Fibroblast of lung (primary cell): ENCODE results near the gene SRSF11. TPM values are rescaled to one million over a fixed set of nuclear protein-coding genes. Genes with fewer than 3 reads are reported as not detected.
A peak's percentile ranks its signal among the peaks of the same experiment; 100 is the strongest.

ENCODE experiments used
- DNase-seq, 2 donors: peaks; one replicate each; pipeline versions ENCODE4 v3.0.0 to v3.0.0-alpha.2; 2010; ENCODE audit warnings: low read depth in 2 of 2
- H2AFZ ChIP-seq: 2 replicates; pipeline ENCODE4 v1.5.1; 2012; ENCODE audit warnings: low read length, control low read depth, inconsistent platforms
- H3K27ac ChIP-seq: 2 replicates; pipeline ENCODE4 v1.5.1; 2011; ENCODE audit warnings: low read length, control low read depth; ENCODE audit not compliant: insufficient read depth
- H3K27me3 ChIP-seq: 2 replicates; pipeline ENCODE4 v1.5.1; 2011; ENCODE audit warnings: mild to moderate bottlenecking, low read length; ENCODE audit not compliant: control insufficient read depth, insufficient read depth
- H3K36me3 ChIP-seq: 2 replicates; pipeline ENCODE4 v1.5.1; 2011; ENCODE audit warnings: low read length; ENCODE audit not compliant: control insufficient read depth, insufficient read depth
- H3K4me1 ChIP-seq: 2 replicates; pipeline ENCODE4 v1.5.1; 2011; ENCODE audit warnings: low read length; ENCODE audit not compliant: control insufficient read depth, insufficient read depth; ENCODE audit errors: extremely low read depth
- H3K4me2 ChIP-seq: 2 replicates; pipeline ENCODE4 v1.5.1; 2011; ENCODE audit warnings: low read length, control low read depth; ENCODE audit not compliant: insufficient read depth; ENCODE audit errors: extremely low read depth
- H3K4me3 ChIP-seq, 4 experiments: fragments of 200-600 bp in 1 of 4; sonication (generic) in 1 of 4; replicated peaks in 1 of 4; 2 replicates each; pipeline ENCODE4 v1.5.1; 2011 to 2016; ENCODE audit warnings: low read length in 4 of 4, low read depth in 3 of 4, mild to moderate bottlenecking in 3 of 4, control low read depth in 2 of 4, inconsistent platforms in 1 of 4, mixed read lengths in 1 of 4; ENCODE audit not compliant: insufficient read depth in 1 of 4; ENCODE audit errors: control extremely low read depth in 1 of 4
- H3K79me2 ChIP-seq: 2 replicates; pipeline ENCODE4 v1.5.1; 2012; ENCODE audit warnings: mild to moderate bottlenecking, low read length, inconsistent platforms; ENCODE audit not compliant: control insufficient read depth, insufficient read depth
- H3K9ac ChIP-seq: 2 replicates; pipeline ENCODE4 v1.5.1; 2011; ENCODE audit warnings: mild to moderate bottlenecking, low read length, control low read depth; ENCODE audit not compliant: insufficient read depth
- H3K9me3 ChIP-seq: 2 replicates; pipeline ENCODE4 v1.5.1; 2012; ENCODE audit warnings: low read depth, low read length; ENCODE audit not compliant: control insufficient read depth, insufficient read depth
- H4K20me1 ChIP-seq: 2 replicates; pipeline ENCODE4 v1.5.1; 2011; ENCODE audit warnings: low read length; ENCODE audit not compliant: control insufficient read depth, insufficient read depth; ENCODE audit errors: extremely low read depth
- CTCF ChIP-seq, 2 donors: IDR thresholded peaks in 1 of 2; conservative IDR thresholded peaks in 1 of 2; 1 replicate in 1 of 2; 2 replicates in 1 of 2; pipeline ENCODE4 v1.5.1; 2011 to 2012; ENCODE audit warnings: low read length in 2 of 2, control low read depth in 1 of 2, inconsistent platforms in 1 of 2, low read depth in 1 of 2, mild to moderate bottlenecking in 1 of 2
- EZH2 ChIP-seq: IDR thresholded peaks from 2 replicates; pipeline ENCODE4 v1.5.1; 2012; ENCODE audit warnings: low read length, control low read depth, mild to moderate bottlenecking; ENCODE audit errors: missing control alignments
- polyA plus RNA-seq, 2 donors: library from polyadenylated mRNA; depleted of rRNA in 1 of 2; stranded (reverse) in 1 of 2; unstranded in 1 of 2; fragments of >200 nt; gene quantifications; 2 replicates each; pipeline ENCODE4 v1.2.1, GENCODE V29; 2011 to 2012; ENCODE audit warnings: missing spikeins in 1 of 2
- total RNA-seq: library from RNA; depleted of rRNA; stranded (reverse); fragments of >200 nt; gene quantifications from 2 replicates; pipeline ENCODE4 v1.2.1, GENCODE V29; 2014

Gene SRSF11
- total and polyA plus RNA-seq, 2 donors (not counting 1 experiment from before 2014, with no cell fraction given), result 139 to 163 TPM

- Histone ChIP-seq H3K27ac (peak overlapping the region; percentile 96), H3K4me1 (peaks cover 6% of the 10 kb centered on the region), H3K27me3 (no peaks in the 10 kb centered on the region), H3K9me3 (no peaks in the 10 kb centered on the region), H3K36me3 (peaks cover 7% of the 10 kb centered on the region), H3K4me2 (peak overlapping the region; percentile 96), H4K20me1 (peaks cover 4% of the 10 kb centered on the region), H3K9ac (peak overlapping the region; percentile 97), H3K4me3 (peak overlapping the region; percentile 54 to 89 (median 77)), H2AFZ (no peak overlapping the region), H3K79me2 (peaks cover 87% of the 10 kb centered on the region)
- TF ChIP-seq EZH2 (no peak), CTCF (conservative IDR thresholded peaks at IDR 0.05 in 1 of 2, IDR thresholded peaks at IDR 0.05 in 1 of 2; ENCODE audit: low read depth in 1 of 2, low read length in 2 of 2) (no peak)
- DNase-seq, result no peak
These were observed 1.6 kb downstream of the SRSF11 start for GRCh38 chr1:70222716-70223235.

- Histone ChIP-seq H3K36me3 (peaks cover 10% of the 10 kb centered on the region), H3K27ac (no peak overlapping the region), H3K79me2 (peaks cover 74% of the 10 kb centered on the region), H3K9ac (no peak overlapping the region), H3K27me3 (no peaks in the 10 kb centered on the region), H3K4me3 (no peak overlapping the region), H2AFZ (no peak overlapping the region), H3K9me3 (no peaks in the 10 kb centered on the region), H3K4me1 (peaks cover 6% of the 10 kb centered on the region), H3K4me2 (no peak overlapping the region), H4K20me1 (peaks cover 4% of the 10 kb centered on the region)
- TF ChIP-seq EZH2 (no peak), CTCF (conservative IDR thresholded peaks at IDR 0.05 in 1 of 2, IDR thresholded peaks at IDR 0.05 in 1 of 2; ENCODE audit: low read depth in 1 of 2, low read length in 2 of 2) (no peak)
- DNase-seq, result peak in 1 of 2 donors; percentile 4
These were observed 3.8 kb downstream of the SRSF11 start for GRCh38 chr1:70224954-70225353.

DNA sequence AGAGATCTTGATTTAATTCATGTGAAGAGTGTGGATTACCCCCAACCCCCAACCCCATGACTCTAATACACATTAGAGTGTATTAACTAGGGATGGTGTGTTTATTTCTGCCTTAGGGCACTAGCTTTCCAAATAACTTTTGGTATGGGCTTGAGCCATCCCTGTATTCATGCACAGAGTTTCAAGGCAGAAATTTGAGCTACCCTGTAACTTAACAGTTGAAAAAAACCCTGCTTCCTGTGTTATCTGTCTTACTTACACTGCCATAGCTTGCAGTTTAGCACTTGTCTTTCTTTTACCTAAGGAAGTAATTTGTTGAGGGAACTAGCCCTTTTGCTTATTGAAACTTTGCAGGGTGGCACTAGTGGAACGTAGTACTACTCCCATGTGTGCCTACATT, 6.3 kb downstream of the SRSF11 start:
- no peak overlapping the region for H3K9ac ChIP-seq
- TF ChIP-seq EZH2 (no peak), CTCF (conservative IDR thresholded peaks at IDR 0.05 in 1 of 2, IDR thresholded peaks at IDR 0.05 in 1 of 2; ENCODE audit: low read depth in 1 of 2, low read length in 2 of 2) (no peak)
- H3K27me3 ChIP-seq, result no peaks in the 10 kb centered on the region
- peaks cover 63% of the 10 kb centered on the region for H3K79me2 ChIP-seq
- peaks cover 21% of the 10 kb centered on the region for H3K36me3 ChIP-seq
- no peak overlapping the region for H2AFZ ChIP-seq
- no peak overlapping the region for H3K4me2 ChIP-seq
- no peak overlapping the region for H3K27ac ChIP-seq
- no peak overlapping the region for H3K4me3 ChIP-seq
- no peaks in the 10 kb centered on the region for H3K9me3 ChIP-seq
- H3K4me1 ChIP-seq, result peaks cover 6% of the 10 kb centered on the region
- peaks cover 4% of the 10 kb centered on the region for H4K20me1 ChIP-seq
- DNase-seq, result no peak
